OCI-LY7 (cell line): Measurements from ENCODE around the gene CTPS2.

Experiments used
- CTCF ChIP-seq: fragments of 200-600 bp; sonication (generic); conservative IDR thresholded peaks from 2 replicates; pipeline ENCODE4 v1.5.1; 2014; ENCODE audit warnings: mild to moderate bottlenecking, antibody characterized with exemption, low read length, moderate library complexity, mixed read lengths
- EZH2phosphoT487 ChIP-seq: fragments of 200-600 bp; sonication (generic); IDR thresholded peaks from 2 replicates; pipeline ENCODE4 v1.6.1; 2018; ENCODE audit warnings: low read depth, borderline replicate concordance, mild to moderate bottlenecking, mixed run types, antibody characterized with exemption, low read length, moderate library complexity, mixed read lengths

- TF ChIP-seq CTCF (no peak), EZH2phosphoT487 (no peak)
These were observed 102.3 kb downstream of the CTPS2 start for GRCh38 chrX:16610121-16610621.
